ENCODE data around the gene CCDC51. TPM values are rescaled to one million over a fixed set of nuclear protein-coding genes. Genes with fewer than 3 reads are reported as not detected.

CCDC51 gene
- total and polyA plus RNA-seq, 5 donors, result 8.7 to 11.5 (median 11.2) TPM

DNA sequence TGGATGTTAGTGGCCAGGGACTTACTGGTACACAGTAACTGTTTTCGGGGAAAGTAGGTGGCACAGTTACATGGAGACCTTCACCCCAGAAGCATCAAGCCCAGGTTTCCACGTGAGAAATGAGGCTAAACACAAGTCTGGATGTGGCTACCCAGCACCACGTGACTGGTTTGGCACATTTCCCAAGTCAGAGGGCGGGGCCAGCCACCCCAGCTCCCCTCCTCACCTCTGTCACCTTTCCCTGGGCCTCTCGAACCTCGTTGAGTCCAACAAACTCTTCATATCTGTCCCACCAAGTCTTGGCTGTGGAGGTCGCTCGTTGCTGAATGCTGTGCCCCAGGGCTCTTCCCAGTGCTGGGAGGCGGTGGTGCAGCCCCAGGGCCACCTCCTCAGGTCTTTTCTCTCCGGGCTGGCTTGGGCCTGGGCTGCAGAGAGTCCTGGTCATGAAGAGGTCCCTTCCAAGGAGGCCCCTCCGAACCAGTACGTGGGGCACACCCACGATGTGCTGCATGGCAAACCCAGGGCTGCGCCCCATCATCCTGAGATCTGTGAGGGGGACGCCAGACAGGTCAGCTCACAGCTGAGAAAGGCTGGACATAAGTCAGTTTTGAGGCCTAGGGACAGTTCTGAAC lies 5.2 kb downstream of the CCDC51 start:
- no peak for ATAC-seq
- H3K27ac ChIP-seq (ENCODE audit: low read length), result no peak overlapping the region
- no peaks in the 10 kb centered on the region for H3K4me1 ChIP-seq (ENCODE audit: control insufficient read depth, insufficient read depth, low read length)
- 69% methylated on average over 15 of the region's 15 CpGs for WGBS
- H3K4me3 ChIP-seq (ENCODE audit: low read length), result no peak overlapping the region
- H3K27me3 ChIP-seq (ENCODE audit: control insufficient read depth, insufficient read depth), result no peaks in the 10 kb centered on the region
- H3K9me3 ChIP-seq (ENCODE audit: control insufficient read depth, low read length), result no peaks in the 10 kb centered on the region
- intact Hi-C loops (cut with DNase I), result loop anchor here in 3 of 4 donors (2.0 to 5.0 kb wide), 4 partner anchors 32 to 162 kb away; no protein-coding TSS in a partner anchor
- peak in 1 of 3 donors; percentile 44 for DNase-seq

DNA sequence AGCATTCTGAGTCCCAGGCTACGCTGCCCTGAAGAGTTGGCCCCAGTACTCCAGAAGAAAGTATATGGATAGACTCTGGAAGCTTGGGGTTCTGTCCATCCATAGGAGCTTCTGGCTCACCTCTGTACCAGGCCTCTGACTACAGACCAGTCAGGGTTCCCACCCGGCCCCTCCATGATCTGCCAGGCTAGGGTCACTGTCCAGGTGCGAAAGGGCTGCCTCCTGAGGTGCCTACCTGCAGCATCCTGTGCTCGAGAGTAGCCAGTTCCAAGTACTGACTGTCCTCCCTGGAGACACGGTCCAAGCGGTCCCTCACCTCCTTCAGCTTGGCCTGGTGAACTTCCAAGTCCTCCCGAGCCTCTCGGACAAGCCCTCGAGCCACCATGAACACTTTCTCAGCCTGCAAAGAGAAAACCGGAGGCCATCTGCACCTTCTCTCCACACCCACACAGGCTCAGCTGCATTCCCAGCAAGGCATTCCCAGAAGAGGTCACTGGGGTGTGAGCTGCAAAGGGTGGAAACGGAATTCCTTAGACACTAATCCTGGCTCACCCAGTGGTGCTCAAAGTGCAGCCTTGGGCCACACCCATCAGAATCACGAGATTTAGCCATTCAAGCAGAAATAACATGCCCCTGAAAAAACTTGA lies 6.3 kb downstream of the CCDC51 start:
- DNase-seq (peak in 2 of 3 donors; percentile 42 to 64), ATAC-seq (peak in 1 of 2 donors; percentile 75)
- 68% methylated on average over 12 of the region's 12 CpGs for WGBS
- intact Hi-C loops (cut with DNase I), result loop anchor here in 2 of 4 donors (2.0 to 5.0 kb wide), 2 partner anchors 161 kb away; no protein-coding TSS in a partner anchor
- Histone ChIP-seq H3K4me1 (ENCODE audit: control insufficient read depth, insufficient read depth, low read length) (no peaks in the 10 kb centered on the region), H3K27me3 (ENCODE audit: control insufficient read depth, insufficient read depth) (no peaks in the 10 kb centered on the region), H3K4me3 (ENCODE audit: low read length) (no peak overlapping the region), H3K27ac (ENCODE audit: low read length) (no peak overlapping the region), H3K9me3 (ENCODE audit: control insufficient read depth, low read length) (no peaks in the 10 kb centered on the region)

- 80% methylated on average over 16 of the region's 16 CpGs for WGBS
These were observed 7.2 kb downstream of the CCDC51 start for GRCh38 chr3:48432411-48433371.

GRCh38 chr3:48431224-48432029 lies 8.5 kb downstream of the CCDC51 start:
- intact Hi-C loops (cut with DNase I), result loop anchor here in 1 of 4 donors (5.0 kb wide), 1 partner anchor 159 kb away; no protein-coding TSS in a partner anchor
- DNase-seq (no peak), ATAC-seq (no peak)
- H3K27ac ChIP-seq (ENCODE audit: low read length), result no peak overlapping the region
- H3K4me1 ChIP-seq (ENCODE audit: control insufficient read depth, insufficient read depth, low read length), result peaks cover 7% of the 10 kb centered on the region
- H3K4me3 ChIP-seq (ENCODE audit: low read length), result no peak overlapping the region
- H3K27me3 ChIP-seq (ENCODE audit: control insufficient read depth, insufficient read depth), result no peaks in the 10 kb centered on the region
- WGBS, result 91% methylated on average over 8 of the region's 8 CpGs
- H3K9me3 ChIP-seq (ENCODE audit: control insufficient read depth, low read length), result no peaks in the 10 kb centered on the region

More at GRCh38 chr3:48432411-48433371, 7.2 kb downstream of the CCDC51 start:
- ATAC-seq (no peak), DNase-seq (peak in 1 of 3 donors; percentile 27)
- H3K4me3 ChIP-seq (ENCODE audit: low read length), result no peak overlapping the region
- H3K4me1 ChIP-seq (ENCODE audit: control insufficient read depth, insufficient read depth, low read length), result peaks cover 1% of the 10 kb centered on the region
- no peaks in the 10 kb centered on the region for H3K9me3 ChIP-seq (ENCODE audit: control insufficient read depth, low read length)
- H3K27ac ChIP-seq (ENCODE audit: low read length), result no peak overlapping the region
- intact Hi-C loops (cut with DNase I), result loop anchor here in 1 of 4 donors (5.0 kb wide), 1 partner anchor 160 kb away; no protein-coding TSS in a partner anchor
- no peaks in the 10 kb centered on the region for H3K27me3 ChIP-seq (ENCODE audit: control insufficient read depth, insufficient read depth)

GRCh38 chr3:48430708-48431101 lies 9.2 kb downstream of the CCDC51 start:
- no peaks in the 10 kb centered on the region for H3K9me3 ChIP-seq (ENCODE audit: control insufficient read depth, low read length)
- H3K4me1 ChIP-seq (ENCODE audit: control insufficient read depth, insufficient read depth, low read length), result peaks cover 12% of the 10 kb centered on the region
- DNase-seq (peak in 1 of 3 donors; percentile 50), ATAC-seq (no peak)
- intact Hi-C loops (cut with DNase I), result loop anchor here in 1 of 4 donors (5.0 kb wide), 1 partner anchor 158 kb away; no protein-coding TSS in a partner anchor
- H3K27me3 ChIP-seq (ENCODE audit: control insufficient read depth, insufficient read depth), result no peaks in the 10 kb centered on the region
- peak overlapping the region; percentile 58 for H3K27ac ChIP-seq (ENCODE audit: low read length)
- H3K4me3 ChIP-seq (ENCODE audit: low read length), result no peak overlapping the region
- WGBS, result 73% methylated on average over 1 of the region's 1 CpG

DNA sequence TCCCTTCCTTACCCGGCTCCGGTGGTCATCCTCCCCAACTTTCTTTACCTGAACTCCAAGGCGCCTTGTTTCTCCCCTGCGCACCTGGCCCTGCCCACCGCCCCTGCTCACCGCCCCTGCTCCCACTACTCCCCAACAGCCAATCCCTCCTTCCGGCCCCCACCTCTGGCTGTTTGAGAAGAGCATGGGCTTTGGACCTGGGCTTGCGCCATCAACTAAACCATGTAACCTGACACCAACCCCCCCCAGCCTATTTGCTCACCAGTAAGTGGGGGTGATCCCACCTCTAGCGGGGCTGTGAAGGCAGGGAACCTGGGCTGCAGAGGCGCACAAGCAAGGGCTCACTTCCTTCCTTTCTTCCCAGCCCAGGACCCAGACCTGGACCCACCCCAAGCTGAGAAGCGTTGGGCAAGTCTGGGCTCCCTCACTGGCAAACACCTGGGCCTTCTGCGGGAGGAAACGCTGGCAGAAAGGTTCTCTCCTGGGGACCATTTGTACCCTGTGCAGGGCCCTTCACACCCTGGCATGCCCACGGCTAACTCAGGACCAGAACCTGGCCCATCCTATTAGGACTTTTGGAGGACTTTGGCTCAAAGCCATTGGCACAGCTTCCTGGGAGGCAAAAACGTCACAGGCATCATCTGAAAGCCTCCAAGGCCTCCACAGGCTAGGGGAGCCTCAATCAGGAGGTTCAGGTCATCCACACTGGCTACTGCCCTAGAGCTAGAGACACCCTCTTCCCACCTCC lies 9.8 kb downstream of the CCDC51 start, which contains the start of gene PLXNB1:
PLXNB1 (minus strand) TSS at position 127 of the 748 bp plus-strand sequence. CDS start 5,475 bp downstream, outside the sequence.
- peak in 1 of 2 donors; percentile 10 for ATAC-seq
- H3K27me3 ChIP-seq (ENCODE audit: control insufficient read depth, insufficient read depth), result no peaks in the 10 kb centered on the region
- DNase-seq, result peak; percentile 59 to 81 (median 74)
- H3K27ac ChIP-seq (ENCODE audit: low read length), result peak within 1 kb of the TSS; percentile 86
- no peaks in the 10 kb centered on the region for H3K9me3 ChIP-seq (ENCODE audit: control insufficient read depth, low read length)
- peaks cover 15% of the 10 kb centered on the region for H3K4me1 ChIP-seq (ENCODE audit: control insufficient read depth, insufficient read depth, low read length)
- H3K4me3 ChIP-seq (ENCODE audit: low read length), result peak within 1 kb of the TSS; percentile 90
- intact Hi-C loops (cut with DNase I), result loop anchor here in 1 of 4 donors (5.0 kb wide), 1 partner anchor 158 kb away; no protein-coding TSS in a partner anchor
- WGBS, result 22% methylated on average over 15 of the region's 15 CpGs

DNA sequence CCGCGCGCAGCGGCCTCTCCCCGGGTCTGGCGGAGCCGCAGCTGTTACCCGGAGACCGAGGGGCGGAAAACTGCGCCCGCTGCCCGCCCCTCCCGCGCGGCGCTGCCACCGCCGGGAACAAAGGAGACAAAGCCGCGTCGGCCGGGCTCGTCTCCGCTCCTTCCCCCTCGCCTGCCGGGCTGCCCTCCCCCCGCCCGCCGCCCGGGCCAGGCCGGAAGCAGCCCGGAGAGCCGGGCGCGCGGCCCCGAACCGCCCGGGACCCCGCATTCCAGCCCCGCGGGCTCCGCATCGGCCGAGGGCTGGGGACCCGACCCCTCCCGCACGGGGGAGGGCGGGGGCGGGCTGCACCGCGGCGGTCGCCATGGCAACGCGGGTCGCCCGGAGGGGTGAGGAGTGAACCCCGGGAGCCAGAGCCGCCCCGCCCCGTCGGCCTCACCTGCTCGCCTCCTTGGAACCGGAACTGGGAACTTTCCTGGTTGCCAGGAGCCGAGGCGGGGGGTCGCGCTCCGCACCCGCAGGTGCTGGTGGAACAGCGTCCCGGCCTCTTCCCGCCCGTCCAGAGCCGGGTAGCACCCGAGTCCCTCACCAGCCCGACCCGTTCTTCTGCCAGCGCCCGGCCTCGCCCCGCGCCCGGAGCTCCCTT lies 10.5 kb downstream of the CCDC51 start:
- WGBS, result under 1% methylated on average over 83 of the region's 86 CpGs
- H3K27ac ChIP-seq (ENCODE audit: low read length), result peak overlapping the region; percentile 86
- no peaks in the 10 kb centered on the region for H3K9me3 ChIP-seq (ENCODE audit: control insufficient read depth, low read length)
- no peaks in the 10 kb centered on the region for H3K27me3 ChIP-seq (ENCODE audit: control insufficient read depth, insufficient read depth)
- DNase-seq (peak; percentile 63 to 87 (median 82)), ATAC-seq (peak; percentile 15 to 35)
- peak overlapping the region; percentile 90 for H3K4me3 ChIP-seq (ENCODE audit: low read length)
- H3K4me1 ChIP-seq (ENCODE audit: control insufficient read depth, insufficient read depth, low read length), result peaks cover 15% of the 10 kb centered on the region
- intact Hi-C loops (cut with DNase I), result no loop called here

- ATAC-seq (peak; percentile 10 to 14), DNase-seq (peak; percentile 46 to 84 (median 81))
- Histone ChIP-seq H3K27me3 (ENCODE audit: control insufficient read depth, insufficient read depth) (no peaks in the 10 kb centered on the region), H3K4me3 (ENCODE audit: low read length) (peak overlapping the region; percentile 90), H3K4me1 (ENCODE audit: control insufficient read depth, insufficient read depth, low read length) (peaks cover 15% of the 10 kb centered on the region), H3K27ac (ENCODE audit: low read length) (peak overlapping the region; percentile 93), H3K9me3 (ENCODE audit: control insufficient read depth, low read length) (no peaks in the 10 kb centered on the region)
- intact Hi-C loops (cut with DNase I), result no loop called here
- 3% methylated on average over 60 of the region's 60 CpGs for WGBS
These were observed 11.2 kb downstream of the CCDC51 start for GRCh38 chr3:48428572-48429316.
